Adrenal gland (tissue), 5 donors: Measurements from ENCODE around the gene LPCAT1.

Source experiments
- CTCF ChIP-seq, 6 experiments: fragments of 450-650 bp in 4 of 6; fragments of 200-600 bp in 2 of 6; sonication (generic) in 1 of 6; IDR thresholded peaks; 1 replicate in 5 of 6; 2 replicates in 1 of 6; pipeline versions ENCODE4 v1.5.1 to v1.8.0; 2016 to 2021; ENCODE audit warnings: antibody characterized with exemption in 6 of 6, mild to moderate bottlenecking in 2 of 6, moderate library complexity in 1 of 6
- POLR2A ChIP-seq, 2 donors: fragments of 450-650 bp; IDR thresholded peaks; one replicate each; pipeline ENCODE4 v1.6.1; 2017; ENCODE audit warnings: antibody characterized with exemption in 2 of 2, mild to moderate bottlenecking in 2 of 2, moderate library complexity in 1 of 2
- donor health status: DM: no; HTN: no; CAD: no.

GRCh38 chr5:1538276-1538675, 14.5 kb upstream of the LPCAT1 start:
- TF ChIP-seq CTCF (IDR thresholded peaks at IDR 0.05) (no peak), POLR2A (IDR thresholded peaks at IDR 0.05) (no peak)
